Natural killer cell (primary cell): Measurements from ENCODE around the gene GIMAP8. TPM values are rescaled to one million over a fixed set of nuclear protein-coding genes. Genes with fewer than 3 reads are reported as not detected.

Experiments used
- ATAC-seq, 3 donors: fragments of 150-1000 bp in 2 of 3; fragments of 200-7000 bp in 1 of 3; cut with Tn5 transposase; 1 replicate in 1 of 3; 2 replicates in 2 of 3; pipeline ENCODE4 v1.10.0; 2021; ENCODE audit warnings: mild to moderate bottlenecking in 2 of 3, moderate library complexity in 2 of 3
- DNase-seq, 2 donors: peaks; one replicate each; pipeline versions ENCODE4 v3.0.0 to v3.0.0-alpha.2; 2013 to 2021; ENCODE audit warnings: mixed read lengths in 1 of 2
- H3K27ac ChIP-seq: one replicate; pipeline ENCODE4 v1.5.1; 2013; ENCODE audit warnings: mild to moderate bottlenecking, low read length
- H3K27me3 ChIP-seq: one replicate; pipeline ENCODE4 v1.6.1; 2013; ENCODE audit warnings: low read length; ENCODE audit not compliant: control insufficient read depth, insufficient read depth
- H3K36me3 ChIP-seq: one replicate; pipeline ENCODE4 v1.6.1; 2013; ENCODE audit warnings: low read length; ENCODE audit not compliant: control insufficient read depth, insufficient read depth
- H3K4me1 ChIP-seq: one replicate; pipeline ENCODE4 v1.6.1; 2013; ENCODE audit warnings: low read length; ENCODE audit not compliant: control insufficient read depth, insufficient read depth
- H3K4me3 ChIP-seq: one replicate; pipeline ENCODE4 v1.5.1; 2013; ENCODE audit warnings: low read length
- H3K9me3 ChIP-seq: one replicate; pipeline ENCODE4 v1.6.1; 2013; ENCODE audit warnings: low read length; ENCODE audit not compliant: control insufficient read depth, insufficient read depth
- H3K27ac Mint-ChIP-seq, 2 donors: one replicate each; pipeline ENCODE4 v1.8.0; 2022; ENCODE audit warnings: mild to moderate bottlenecking in 2 of 2, mixed read lengths in 2 of 2, moderate library complexity in 1 of 2
- H3K27me3 Mint-ChIP-seq, 2 donors: one replicate each; pipeline ENCODE4 v1.8.0; 2022; ENCODE audit warnings: low read depth in 2 of 2, mixed read lengths in 2 of 2
- H3K36me3 Mint-ChIP-seq: one replicate; pipeline ENCODE4 v1.8.0; 2022; ENCODE audit warnings: mixed read lengths
- H3K4me1 Mint-ChIP-seq, 2 donors: one replicate each; pipeline ENCODE4 v1.8.0; 2022; ENCODE audit warnings: mixed read lengths in 2 of 2
- H3K4me3 Mint-ChIP-seq: one replicate; pipeline ENCODE4 v1.8.0; 2022; ENCODE audit warnings: mild to moderate bottlenecking, moderate library complexity, mixed read lengths
- H3K9me3 Mint-ChIP-seq, 2 donors: one replicate each; pipeline ENCODE4 v1.8.0; 2022; ENCODE audit warnings: mixed read lengths in 2 of 2
- WGBS: methylation state at CpG from one replicate; pipeline ENCODE4 v1.1.7; 2013; ENCODE audit warnings: missing lambda C conversion rate; ENCODE audit not compliant: insufficient coverage; 5-methylcytosine and 5-hydroxymethylcytosine counted together
- intact Hi-C: fragments of 100-400 bp; cut with micrococcal nuclease; formaldehyde crosslinking; loops from one replicate; pipeline ENCODE4 v1.14.2; 2022
- total RNA-seq, 4 donors: library from RNA; stranded (reverse); fragments of 120-200 nt in 1 of 4; gene quantifications; one replicate each; pipeline versions ENCODE4 v1.2.3 to v1.2.4, GENCODE V29; 2013 to 2022
- TF ChIP-seq, protein P1 (sequence below): fragments of 200-600 bp; IDR thresholded peaks from one replicate; pipeline ENCODE4 v1.8.0; 2022; ENCODE audit warnings: antibody characterized with exemption

Gene GIMAP8
- total RNA-seq, 3 donors from 2014 or later (not counting 1 experiment from before 2014, with no cell fraction given), result 6.7 to 17.7 (median 8.4) TPM

DNA sequence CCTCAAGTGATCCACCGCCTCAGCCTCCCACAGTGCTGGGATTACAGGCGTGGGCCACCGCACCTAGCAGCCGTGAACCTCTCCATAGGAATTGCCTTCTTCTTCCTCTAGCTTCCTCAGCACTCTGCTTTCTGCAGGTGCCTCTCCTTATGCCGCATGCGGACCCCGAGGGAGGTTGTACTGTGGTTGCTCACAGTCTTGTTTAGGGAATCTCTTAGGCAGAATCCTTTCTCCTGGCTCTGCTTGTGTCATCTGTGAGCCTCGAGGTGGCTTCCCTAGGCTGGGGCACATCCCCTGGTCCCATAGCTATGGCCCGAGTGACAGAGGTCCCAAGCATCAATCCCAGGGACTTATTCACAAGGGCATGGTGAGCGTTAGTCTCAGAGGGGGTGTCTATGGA, 33.2 kb upstream of the GIMAP8 start:
- H3K4me1 ChIP-seq, result no peaks in the 10 kb centered on the region
- no peak for DNase-seq
- Mint-ChIP-seq H3K27me3 (peaks cover 0 to 7% of the 10 kb centered on the region in 2 donors), H3K9me3 (no peaks in the 10 kb centered on the region), H3K4me3 (no peak overlapping the region), H3K4me1 (peaks cover 7 to 8% of the 10 kb centered on the region in 2 donors), H3K36me3 (no peaks in the 10 kb centered on the region), H3K27ac (no peak overlapping the region)
- H3K27me3 ChIP-seq, result no peaks in the 10 kb centered on the region
- WGBS, result 96% methylated on average over 10 of the region's 10 CpGs
- H3K27ac ChIP-seq, result no peak overlapping the region
- TF ChIP-seq, protein P1, sequence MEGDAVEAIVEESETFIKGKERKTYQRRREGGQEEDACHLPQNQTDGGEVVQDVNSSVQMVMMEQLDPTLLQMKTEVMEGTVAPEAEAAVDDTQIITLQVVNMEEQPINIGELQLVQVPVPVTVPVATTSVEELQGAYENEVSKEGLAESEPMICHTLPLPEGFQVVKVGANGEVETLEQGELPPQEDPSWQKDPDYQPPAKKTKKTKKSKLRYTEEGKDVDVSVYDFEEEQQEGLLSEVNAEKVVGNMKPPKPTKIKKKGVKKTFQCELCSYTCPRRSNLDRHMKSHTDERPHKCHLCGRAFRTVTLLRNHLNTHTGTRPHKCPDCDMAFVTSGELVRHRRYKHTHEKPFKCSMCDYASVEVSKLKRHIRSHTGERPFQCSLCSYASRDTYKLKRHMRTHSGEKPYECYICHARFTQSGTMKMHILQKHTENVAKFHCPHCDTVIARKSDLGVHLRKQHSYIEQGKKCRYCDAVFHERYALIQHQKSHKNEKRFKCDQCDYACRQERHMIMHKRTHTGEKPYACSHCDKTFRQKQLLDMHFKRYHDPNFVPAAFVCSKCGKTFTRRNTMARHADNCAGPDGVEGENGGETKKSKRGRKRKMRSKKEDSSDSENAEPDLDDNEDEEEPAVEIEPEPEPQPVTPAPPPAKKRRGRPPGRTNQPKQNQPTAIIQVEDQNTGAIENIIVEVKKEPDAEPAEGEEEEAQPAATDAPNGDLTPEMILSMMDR, result no peak
- H3K4me3 ChIP-seq, result no peak overlapping the region
- H3K36me3 ChIP-seq, result no peaks in the 10 kb centered on the region
- no peaks in the 10 kb centered on the region for H3K9me3 ChIP-seq
- ATAC-seq, result no peak
- intact Hi-C loops, result no loop called here

DNA sequence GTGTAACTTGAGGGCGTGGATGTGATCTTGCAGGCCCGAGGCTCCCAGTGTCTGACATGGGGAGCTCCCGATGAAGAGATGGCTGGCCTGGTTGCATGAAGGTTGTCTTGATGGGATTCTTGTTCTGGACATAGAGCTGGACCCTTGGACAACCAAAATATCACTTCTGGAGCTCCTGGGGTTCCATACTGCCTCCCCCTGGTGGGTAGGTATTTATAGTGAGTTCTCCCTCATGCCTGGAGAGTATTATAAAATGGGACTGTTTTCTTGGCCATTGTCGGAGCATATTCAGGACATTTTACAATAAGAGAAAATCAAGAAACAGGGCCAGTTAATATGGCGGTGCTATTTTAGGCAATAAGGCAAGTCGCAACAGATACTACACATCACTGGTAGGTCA, 32.6 kb upstream of the GIMAP8 start:
- Histone ChIP-seq H3K9me3 (no peaks in the 10 kb centered on the region), H3K27ac (no peak overlapping the region), H3K27me3 (no peaks in the 10 kb centered on the region), H3K4me1 (no peaks in the 10 kb centered on the region), H3K4me3 (no peak overlapping the region), H3K36me3 (no peaks in the 10 kb centered on the region)
- H3K4me3 Mint-ChIP-seq, result no peak overlapping the region
- TF ChIP-seq, protein P1, result no peak
- ATAC-seq, result no peak
- no peak overlapping the region for H3K27ac Mint-ChIP-seq
- H3K4me1 Mint-ChIP-seq, result peaks cover 7 to 8% of the 10 kb centered on the region in 2 donors
- no peaks in the 10 kb centered on the region for H3K36me3 Mint-ChIP-seq
- H3K27me3 Mint-ChIP-seq, result peaks cover 0 to 7% of the 10 kb centered on the region in 2 donors
- WGBS, result 96% methylated on average over 6 of the region's 6 CpGs
- no peaks in the 10 kb centered on the region for H3K9me3 Mint-ChIP-seq
- no peak for DNase-seq
- intact Hi-C loops, result no loop called here

DNA sequence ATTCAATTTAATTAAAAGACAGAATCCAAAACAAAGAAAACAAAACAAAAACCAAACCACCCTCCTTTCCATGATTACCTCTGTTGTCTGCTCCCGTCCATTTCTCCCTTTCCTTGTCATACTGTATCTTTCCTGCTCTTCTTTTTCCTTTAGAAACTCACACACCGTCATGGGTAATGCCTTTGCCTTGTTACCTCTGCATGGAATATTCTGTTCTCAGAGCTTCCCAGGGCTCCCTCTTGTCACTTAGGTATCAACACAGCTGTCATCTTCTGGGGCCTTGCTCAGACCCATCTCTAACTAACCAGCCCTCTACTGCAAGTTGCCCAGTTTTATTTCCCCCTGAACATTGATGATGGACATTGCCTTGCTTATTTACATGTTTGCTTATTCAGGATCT, 30.2 kb upstream of the GIMAP8 start:
- Histone ChIP-seq H3K36me3 (no peaks in the 10 kb centered on the region), H3K4me3 (no peak overlapping the region), H3K27ac (no peak overlapping the region), H3K27me3 (no peaks in the 10 kb centered on the region), H3K9me3 (no peaks in the 10 kb centered on the region), H3K4me1 (no peaks in the 10 kb centered on the region)
- Mint-ChIP-seq H3K4me3 (no peak overlapping the region), H3K27ac (no peak overlapping the region), H3K36me3 (no peaks in the 10 kb centered on the region), H3K27me3 (peaks cover 0 to 7% of the 10 kb centered on the region in 2 donors), H3K9me3 (no peaks in the 10 kb centered on the region), H3K4me1 (peaks cover 7 to 8% of the 10 kb centered on the region in 2 donors)
- DNase-seq, result no peak
- TF ChIP-seq, protein P1, result no peak
- intact Hi-C loops, result no loop called here
- WGBS, result 90% methylated on average over 2 of the region's 2 CpGs
- no peak for ATAC-seq
